GM20000 (cell line): ENCODE results near the gene PLXNC1.

Source experiments
- DNase-seq: peaks from one replicate; pipeline ENCODE4 v3.0.0; 2012; ENCODE audit warnings: low spot score
- TF ChIP-seq, protein P1 (sequence below): IDR thresholded peaks from 2 replicates; pipeline ENCODE4 v1.5.1; 2012; ENCODE audit warnings: mild to moderate bottlenecking, control low read depth; ENCODE audit errors: extremely low read depth, missing control alignments

PLXNC1 gene

DNA sequence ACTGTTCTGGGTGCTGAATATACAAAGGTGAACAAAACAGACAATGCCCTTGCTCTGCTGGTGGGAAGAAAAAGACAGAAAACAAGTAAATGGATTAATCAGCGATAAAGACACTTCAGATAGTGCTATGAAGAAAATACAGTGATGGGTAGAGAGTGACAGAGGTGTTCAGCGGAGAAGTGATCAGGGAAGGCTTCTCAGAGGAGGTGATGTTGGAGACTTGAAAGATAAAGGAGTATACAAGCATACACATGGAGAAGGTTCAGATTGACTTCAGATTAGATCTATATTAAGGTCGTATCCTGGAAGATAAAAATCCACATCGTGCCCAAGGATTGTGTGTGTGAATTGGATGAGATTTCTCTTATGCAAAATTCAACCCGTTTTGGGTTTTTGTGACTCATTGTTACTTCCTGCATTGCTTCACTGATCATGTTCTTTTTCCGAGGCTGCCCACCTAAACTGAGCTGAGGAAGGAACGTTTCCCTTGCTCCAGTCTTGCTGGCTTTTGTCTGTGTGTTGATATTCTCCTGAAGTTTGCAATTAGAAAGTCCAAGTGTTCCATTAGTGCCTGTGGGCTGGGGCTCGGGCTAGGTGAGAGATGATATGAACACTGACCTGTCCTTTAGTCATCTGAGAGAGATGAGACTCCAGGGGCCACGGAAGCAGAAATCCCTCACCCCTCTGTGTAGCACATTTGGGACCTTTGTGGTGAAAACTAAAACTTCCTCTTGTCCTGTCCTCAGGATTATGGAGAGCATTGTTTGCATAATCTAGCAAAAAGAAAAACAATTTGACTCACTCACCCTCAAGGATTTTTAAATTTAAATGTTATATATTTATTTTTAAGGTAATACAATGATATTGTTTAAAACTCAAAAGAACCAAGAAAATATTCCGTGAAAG lies 27.6 kb downstream of the PLXNC1 start:
- DNase-seq: no peak
- TF ChIP-seq, protein P1, sequence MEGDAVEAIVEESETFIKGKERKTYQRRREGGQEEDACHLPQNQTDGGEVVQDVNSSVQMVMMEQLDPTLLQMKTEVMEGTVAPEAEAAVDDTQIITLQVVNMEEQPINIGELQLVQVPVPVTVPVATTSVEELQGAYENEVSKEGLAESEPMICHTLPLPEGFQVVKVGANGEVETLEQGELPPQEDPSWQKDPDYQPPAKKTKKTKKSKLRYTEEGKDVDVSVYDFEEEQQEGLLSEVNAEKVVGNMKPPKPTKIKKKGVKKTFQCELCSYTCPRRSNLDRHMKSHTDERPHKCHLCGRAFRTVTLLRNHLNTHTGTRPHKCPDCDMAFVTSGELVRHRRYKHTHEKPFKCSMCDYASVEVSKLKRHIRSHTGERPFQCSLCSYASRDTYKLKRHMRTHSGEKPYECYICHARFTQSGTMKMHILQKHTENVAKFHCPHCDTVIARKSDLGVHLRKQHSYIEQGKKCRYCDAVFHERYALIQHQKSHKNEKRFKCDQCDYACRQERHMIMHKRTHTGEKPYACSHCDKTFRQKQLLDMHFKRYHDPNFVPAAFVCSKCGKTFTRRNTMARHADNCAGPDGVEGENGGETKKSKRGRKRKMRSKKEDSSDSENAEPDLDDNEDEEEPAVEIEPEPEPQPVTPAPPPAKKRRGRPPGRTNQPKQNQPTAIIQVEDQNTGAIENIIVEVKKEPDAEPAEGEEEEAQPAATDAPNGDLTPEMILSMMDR: no peak

DNA sequence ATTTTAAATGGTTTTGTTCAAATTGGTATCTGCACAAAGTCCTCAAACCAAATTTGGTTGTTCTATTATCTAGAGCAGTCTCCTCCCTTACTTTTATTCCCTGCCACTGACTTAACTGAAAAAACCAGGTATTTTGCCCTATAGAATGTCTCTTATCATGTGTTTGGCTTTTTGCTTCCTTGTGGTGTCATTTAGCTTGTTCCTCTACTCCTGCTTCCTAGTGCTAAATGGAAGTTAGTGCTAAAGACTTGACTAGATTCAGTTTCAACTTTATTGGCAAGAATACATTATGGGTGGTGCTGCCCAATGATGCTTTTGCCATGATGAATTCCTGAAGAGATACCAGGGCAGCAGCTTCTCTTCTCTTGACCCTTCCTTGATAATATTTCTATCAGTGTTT lies 29.7 kb downstream of the PLXNC1 start:
- DNase-seq: no peak

DNA sequence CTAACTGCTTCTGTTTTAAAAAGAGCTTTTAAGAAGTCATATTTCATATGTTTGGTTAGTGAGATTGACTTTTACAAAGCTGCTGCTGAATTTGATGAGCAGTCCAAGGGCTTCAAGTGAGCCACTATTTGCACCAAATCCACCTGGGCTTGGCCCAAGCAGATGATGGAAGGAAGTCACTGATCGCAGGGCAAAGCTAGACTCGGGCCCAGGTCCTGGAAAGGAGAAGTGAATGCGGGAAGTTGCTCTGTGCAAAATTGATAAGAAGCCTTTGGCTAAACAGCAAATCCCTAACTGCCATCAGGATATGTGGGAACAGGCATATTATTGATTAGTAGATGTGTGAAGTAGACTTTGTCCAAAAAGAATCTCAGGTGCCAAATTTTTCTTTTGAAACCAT lies 30.5 kb downstream of the PLXNC1 start:
- DNase-seq: no peak
- TF ChIP-seq, protein P1: no peak

More for the DNA sequence above, 29.7 kb downstream of the PLXNC1 start:
- TF ChIP-seq, protein P1: no peak

DNA sequence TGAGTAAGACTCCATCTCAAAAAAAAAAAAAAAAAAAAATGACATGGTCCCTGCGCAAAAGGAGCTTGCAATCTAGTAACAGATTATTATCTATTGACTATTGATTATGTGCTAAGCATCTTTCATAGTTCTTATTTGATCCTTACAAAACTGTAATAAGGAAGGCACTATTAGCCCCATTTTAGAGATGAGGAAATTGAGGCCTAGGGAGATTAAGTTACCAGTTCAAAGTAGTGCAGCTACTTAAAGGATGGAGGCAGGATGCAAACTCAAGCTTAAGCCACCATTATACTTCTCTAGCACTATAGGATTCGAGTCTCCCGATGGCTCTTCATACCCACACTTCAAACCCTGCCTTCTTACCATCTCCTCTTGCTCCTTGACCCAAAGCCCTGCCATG lies 31.3 kb downstream of the PLXNC1 start:
- DNase-seq: no peak
- TF ChIP-seq, protein P1: no peak

DNA sequence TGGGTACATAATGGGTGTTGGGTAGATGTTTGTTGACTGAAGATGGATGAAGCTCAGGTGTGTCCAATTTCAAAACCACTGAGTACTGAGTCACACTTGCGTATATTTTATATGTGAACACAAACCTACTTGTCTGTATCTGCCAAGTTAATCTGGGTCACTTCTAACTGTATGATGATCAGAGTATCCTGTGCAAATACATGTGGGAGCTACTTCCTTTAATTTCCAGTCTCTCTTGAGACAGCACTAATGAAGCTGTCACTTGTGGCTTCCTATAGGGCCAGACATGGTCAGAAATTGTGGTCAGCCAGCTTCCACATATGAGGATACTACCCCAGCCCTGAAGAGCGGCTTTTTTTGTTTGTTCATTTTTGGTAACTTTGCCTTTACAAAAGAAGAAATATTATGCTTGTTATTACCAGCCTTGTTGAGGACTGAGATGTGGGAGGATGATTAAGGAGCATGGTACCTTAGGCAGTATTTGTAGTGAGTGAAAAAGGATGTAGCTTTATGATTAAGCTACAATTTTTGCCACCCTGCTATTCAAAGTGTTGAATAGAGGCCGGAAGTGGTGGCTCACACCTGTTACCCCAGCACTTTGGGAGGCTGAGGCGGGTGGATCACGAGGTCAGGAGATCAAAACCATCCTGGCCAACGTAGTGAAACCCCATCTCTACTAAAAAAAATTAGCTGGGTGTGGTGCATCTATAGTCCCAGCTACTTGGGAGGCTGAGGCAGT lies 32.4 kb downstream of the PLXNC1 start:
- DNase-seq: no peak
- TF ChIP-seq, protein P1: no peak

DNA sequence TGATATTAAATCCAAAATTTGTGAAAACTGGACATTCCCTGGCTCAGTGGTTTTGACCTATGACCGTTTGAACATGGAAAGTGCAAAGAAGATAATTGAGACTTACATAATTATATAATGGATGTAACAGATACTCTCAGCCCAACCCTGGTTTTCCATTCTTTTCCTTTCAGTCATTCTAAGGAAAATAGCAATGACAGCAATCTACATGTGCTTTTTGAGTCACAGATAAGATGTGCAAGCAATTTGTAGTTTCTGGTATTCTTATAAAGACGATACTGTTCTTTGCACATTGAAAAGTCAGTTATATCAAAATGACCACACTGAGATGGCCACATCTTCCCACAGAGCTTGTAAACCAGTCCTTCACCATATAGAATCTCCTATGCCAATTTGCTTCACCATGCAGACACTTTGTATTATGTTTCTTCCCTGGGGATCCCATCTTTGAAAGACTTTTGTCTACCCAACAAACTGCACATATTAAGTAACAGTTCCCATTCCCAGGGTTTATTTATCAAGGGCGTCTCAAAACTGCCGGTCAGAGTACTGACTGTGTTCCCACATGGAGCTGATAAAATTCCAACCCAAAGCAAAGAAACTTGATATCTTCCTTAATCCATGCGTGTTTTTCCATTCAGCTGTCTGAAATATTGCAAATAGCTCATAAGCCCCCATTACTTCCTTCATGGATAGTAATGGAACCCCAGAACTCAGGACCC lies 34.8 kb downstream of the PLXNC1 start:
- TF ChIP-seq, protein P1: no peak
- no peak for DNase-seq
